K562 (cell line): ENCODE results near the gene DNAJB1. TPM values are rescaled to one million over a fixed set of nuclear protein-coding genes. Genes with fewer than 3 reads are reported as not detected.

Experiments used
- LCOR ChIP-seq: sonication (generic); formaldehyde crosslinking; IDR thresholded peaks from 2 replicates; pipeline ENCODE4 v1.8.0; 2022; ENCODE audit warnings: mild to moderate bottlenecking, missing genetic modification reagents
- polyA plus RNA-seq, 8 experiments: library from polyadenylated mRNA; depleted of rRNA in 4 of 8; stranded (reverse) in 5 of 8; unstranded in 3 of 8; fragments of >200 nt; fragmentation: Nextera tagmentation in 2 of 8; fragmentation: Illumina TruSeq in 1 of 8; extraction: Ambion mirVana in 2 of 8; extraction: Trizol in 1 of 8; gene quantifications; 2 replicates each; pipeline versions ENCODE4 v1.2.1 to v1.2.3, GENCODE V29; 2011 to 2014; ENCODE audit warnings: inconsistent platforms in 1 of 8, missing spikeins in 1 of 8
- total RNA-seq, 7 experiments: library from RNA; depleted of rRNA in 6 of 7; stranded (reverse); fragments of >200 nt in 6 of 7; fragmentation: Illumina TruSeq in 2 of 7; extraction: Trizol in 2 of 7; gene quantifications; 2 replicates each; pipeline versions ENCODE4 v1.2.1 to v1.2.3, GENCODE V29; 2011 to 2021; ENCODE audit warnings: low replicate concordance in 1 of 7
- TF ChIP-seq, protein P1 (sequence below): fragments of 450-650 bp; IDR thresholded peaks from 2 replicates; pipeline ENCODE4 v1.6.1; 2016; ENCODE audit warnings: mild to moderate bottlenecking, moderate library complexity
- TF ChIP-seq, protein P2 (sequence below), 2 experiments: fragments of 450-650 bp; formaldehyde crosslinking in 1 of 2; IDR thresholded peaks; 2 replicates each; pipeline versions ENCODE4 v1.4.0 to v1.6.1; 2014 to 2020; ENCODE audit warnings: mild to moderate bottlenecking in 2 of 2, borderline replicate concordance in 1 of 2, low read depth in 1 of 2

Gene DNAJB1
- total and polyA plus RNA-seq, 9 of the 15 experiments (the other 6 are each of a cell fraction or from before 2014, with no cell fraction given), result 13.2 to 113 (median 62.1) TPM

DNA sequence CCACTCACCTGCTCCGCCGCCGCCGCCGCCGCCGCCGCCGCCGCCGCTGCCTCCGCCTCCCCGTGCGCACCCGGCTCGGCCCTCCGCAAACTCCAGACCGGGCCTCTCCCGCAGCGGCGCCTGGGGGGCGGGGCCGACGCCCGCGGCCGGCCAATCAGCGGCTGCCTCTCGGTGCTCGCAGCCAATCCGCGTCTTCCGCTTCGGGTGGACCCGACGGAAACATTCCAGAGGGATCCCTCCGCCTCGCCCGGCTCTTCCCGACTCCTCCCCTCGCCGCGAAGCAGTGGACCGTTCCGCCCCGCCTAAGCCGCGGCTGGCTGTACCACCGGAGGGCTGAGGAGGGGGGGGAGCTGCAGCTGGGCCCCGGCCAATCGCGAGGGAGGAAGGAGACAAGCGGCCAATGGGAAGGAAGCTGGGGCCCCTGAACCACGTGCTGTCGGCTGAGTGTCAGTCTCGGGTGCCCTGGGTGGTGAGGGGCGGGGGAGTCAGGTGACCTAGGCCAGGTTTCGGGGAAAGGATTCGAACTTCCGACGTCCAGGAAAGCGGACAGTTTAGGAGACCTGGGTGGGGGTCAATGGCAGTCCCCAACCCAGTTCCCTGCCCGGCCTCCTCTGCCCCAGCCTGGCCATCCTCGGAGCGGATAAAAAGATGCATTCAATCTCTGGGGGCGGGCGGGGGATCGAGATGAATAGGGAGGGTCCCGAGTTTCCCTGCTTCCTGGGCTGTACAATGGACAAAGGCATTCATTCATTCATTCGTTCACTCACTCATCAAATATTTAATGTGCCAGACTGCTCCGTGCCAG is 22.0 kb downstream of the DNAJB1 start, which contains the start of gene GIPC1 (continued):
- TF ChIP-seq, protein P1, sequence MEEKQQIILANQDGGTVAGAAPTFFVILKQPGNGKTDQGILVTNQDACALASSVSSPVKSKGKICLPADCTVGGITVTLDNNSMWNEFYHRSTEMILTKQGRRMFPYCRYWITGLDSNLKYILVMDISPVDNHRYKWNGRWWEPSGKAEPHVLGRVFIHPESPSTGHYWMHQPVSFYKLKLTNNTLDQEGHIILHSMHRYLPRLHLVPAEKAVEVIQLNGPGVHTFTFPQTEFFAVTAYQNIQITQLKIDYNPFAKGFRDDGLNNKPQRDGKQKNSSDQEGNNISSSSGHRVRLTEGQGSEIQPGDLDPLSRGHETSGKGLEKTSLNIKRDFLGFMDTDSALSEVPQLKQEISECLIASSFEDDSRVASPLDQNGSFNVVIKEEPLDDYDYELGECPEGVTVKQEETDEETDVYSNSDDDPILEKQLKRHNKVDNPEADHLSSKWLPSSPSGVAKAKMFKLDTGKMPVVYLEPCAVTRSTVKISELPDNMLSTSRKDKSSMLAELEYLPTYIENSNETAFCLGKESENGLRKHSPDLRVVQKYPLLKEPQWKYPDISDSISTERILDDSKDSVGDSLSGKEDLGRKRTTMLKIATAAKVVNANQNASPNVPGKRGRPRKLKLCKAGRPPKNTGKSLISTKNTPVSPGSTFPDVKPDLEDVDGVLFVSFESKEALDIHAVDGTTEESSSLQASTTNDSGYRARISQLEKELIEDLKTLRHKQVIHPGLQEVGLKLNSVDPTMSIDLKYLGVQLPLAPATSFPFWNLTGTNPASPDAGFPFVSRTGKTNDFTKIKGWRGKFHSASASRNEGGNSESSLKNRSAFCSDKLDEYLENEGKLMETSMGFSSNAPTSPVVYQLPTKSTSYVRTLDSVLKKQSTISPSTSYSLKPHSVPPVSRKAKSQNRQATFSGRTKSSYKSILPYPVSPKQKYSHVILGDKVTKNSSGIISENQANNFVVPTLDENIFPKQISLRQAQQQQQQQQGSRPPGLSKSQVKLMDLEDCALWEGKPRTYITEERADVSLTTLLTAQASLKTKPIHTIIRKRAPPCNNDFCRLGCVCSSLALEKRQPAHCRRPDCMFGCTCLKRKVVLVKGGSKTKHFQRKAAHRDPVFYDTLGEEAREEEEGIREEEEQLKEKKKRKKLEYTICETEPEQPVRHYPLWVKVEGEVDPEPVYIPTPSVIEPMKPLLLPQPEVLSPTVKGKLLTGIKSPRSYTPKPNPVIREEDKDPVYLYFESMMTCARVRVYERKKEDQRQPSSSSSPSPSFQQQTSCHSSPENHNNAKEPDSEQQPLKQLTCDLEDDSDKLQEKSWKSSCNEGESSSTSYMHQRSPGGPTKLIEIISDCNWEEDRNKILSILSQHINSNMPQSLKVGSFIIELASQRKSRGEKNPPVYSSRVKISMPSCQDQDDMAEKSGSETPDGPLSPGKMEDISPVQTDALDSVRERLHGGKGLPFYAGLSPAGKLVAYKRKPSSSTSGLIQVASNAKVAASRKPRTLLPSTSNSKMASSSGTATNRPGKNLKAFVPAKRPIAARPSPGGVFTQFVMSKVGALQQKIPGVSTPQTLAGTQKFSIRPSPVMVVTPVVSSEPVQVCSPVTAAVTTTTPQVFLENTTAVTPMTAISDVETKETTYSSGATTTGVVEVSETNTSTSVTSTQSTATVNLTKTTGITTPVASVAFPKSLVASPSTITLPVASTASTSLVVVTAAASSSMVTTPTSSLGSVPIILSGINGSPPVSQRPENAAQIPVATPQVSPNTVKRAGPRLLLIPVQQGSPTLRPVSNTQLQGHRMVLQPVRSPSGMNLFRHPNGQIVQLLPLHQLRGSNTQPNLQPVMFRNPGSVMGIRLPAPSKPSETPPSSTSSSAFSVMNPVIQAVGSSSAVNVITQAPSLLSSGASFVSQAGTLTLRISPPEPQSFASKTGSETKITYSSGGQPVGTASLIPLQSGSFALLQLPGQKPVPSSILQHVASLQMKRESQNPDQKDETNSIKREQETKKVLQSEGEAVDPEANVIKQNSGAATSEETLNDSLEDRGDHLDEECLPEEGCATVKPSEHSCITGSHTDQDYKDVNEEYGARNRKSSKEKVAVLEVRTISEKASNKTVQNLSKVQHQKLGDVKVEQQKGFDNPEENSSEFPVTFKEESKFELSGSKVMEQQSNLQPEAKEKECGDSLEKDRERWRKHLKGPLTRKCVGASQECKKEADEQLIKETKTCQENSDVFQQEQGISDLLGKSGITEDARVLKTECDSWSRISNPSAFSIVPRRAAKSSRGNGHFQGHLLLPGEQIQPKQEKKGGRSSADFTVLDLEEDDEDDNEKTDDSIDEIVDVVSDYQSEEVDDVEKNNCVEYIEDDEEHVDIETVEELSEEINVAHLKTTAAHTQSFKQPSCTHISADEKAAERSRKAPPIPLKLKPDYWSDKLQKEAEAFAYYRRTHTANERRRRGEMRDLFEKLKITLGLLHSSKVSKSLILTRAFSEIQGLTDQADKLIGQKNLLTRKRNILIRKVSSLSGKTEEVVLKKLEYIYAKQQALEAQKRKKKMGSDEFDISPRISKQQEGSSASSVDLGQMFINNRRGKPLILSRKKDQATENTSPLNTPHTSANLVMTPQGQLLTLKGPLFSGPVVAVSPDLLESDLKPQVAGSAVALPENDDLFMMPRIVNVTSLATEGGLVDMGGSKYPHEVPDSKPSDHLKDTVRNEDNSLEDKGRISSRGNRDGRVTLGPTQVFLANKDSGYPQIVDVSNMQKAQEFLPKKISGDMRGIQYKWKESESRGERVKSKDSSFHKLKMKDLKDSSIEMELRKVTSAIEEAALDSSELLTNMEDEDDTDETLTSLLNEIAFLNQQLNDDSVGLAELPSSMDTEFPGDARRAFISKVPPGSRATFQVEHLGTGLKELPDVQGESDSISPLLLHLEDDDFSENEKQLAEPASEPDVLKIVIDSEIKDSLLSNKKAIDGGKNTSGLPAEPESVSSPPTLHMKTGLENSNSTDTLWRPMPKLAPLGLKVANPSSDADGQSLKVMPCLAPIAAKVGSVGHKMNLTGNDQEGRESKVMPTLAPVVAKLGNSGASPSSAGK, result peak; percentile 94
- peak; percentile 71; the same call in 1 of the 2 replicates for TF ChIP-seq LCOR (CRISPR knock-in tag)
- TF ChIP-seq, protein P2, sequence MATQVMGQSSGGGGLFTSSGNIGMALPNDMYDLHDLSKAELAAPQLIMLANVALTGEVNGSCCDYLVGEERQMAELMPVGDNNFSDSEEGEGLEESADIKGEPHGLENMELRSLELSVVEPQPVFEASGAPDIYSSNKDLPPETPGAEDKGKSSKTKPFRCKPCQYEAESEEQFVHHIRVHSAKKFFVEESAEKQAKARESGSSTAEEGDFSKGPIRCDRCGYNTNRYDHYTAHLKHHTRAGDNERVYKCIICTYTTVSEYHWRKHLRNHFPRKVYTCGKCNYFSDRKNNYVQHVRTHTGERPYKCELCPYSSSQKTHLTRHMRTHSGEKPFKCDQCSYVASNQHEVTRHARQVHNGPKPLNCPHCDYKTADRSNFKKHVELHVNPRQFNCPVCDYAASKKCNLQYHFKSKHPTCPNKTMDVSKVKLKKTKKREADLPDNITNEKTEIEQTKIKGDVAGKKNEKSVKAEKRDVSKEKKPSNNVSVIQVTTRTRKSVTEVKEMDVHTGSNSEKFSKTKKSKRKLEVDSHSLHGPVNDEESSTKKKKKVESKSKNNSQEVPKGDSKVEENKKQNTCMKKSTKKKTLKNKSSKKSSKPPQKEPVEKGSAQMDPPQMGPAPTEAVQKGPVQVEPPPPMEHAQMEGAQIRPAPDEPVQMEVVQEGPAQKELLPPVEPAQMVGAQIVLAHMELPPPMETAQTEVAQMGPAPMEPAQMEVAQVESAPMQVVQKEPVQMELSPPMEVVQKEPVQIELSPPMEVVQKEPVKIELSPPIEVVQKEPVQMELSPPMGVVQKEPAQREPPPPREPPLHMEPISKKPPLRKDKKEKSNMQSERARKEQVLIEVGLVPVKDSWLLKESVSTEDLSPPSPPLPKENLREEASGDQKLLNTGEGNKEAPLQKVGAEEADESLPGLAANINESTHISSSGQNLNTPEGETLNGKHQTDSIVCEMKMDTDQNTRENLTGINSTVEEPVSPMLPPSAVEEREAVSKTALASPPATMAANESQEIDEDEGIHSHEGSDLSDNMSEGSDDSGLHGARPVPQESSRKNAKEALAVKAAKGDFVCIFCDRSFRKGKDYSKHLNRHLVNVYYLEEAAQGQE (IDR thresholded peaks at IDR 0.05; ENCODE audit: borderline replicate concordance), result peak; percentile 48; the same call in 1 of the 2 replicates
- TF ChIP-seq, protein P2 (CRISPR knock-in tag; IDR thresholded peaks at IDR 0.05; ENCODE audit: low read depth), result peak; percentile 56; the same call in 1 of the 2 replicates
